Measurements from ENCODE around the gene MIPOL1. TPM values are rescaled to one million over a fixed set of nuclear protein-coding genes. Genes with fewer than 3 reads are reported as not detected.

The MIPOL1 gene
- total and polyA plus RNA-seq, 4 donors: 0.51 to 6.6 (median 1.9) TPM

DNA sequence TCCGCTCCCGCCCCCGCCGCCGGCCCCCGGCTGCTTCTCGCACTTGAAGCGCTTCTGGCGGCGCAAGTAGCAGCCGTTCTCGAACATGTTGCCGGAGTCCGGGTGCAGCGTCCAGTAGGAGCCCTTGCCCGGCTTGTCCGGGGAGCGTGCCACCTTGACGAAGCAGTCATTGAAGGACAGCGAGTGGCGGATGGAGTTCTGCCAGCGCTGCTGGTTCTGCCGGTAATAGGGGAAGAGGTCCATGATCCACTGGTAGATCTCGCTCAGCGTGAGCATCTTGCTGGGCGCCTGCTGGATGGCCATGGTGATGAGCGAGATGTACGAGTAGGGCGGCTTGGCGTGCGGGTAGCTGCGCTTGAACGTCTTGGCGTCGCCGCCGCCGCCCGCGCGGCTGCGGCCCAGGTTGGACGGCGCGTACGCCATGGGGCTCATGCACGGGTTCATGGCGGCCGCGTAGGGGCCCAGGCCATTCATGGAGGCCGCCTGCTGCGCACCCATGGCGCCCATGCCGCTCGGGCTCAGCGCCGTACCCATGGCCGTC lies 394.3 kb downstream of the MIPOL1 start (continued):
- no peak for TF ChIP-seq FOXA1 (IDR thresholded peaks at IDR 0.05)
- no peak for TF ChIP-seq TAF1 (conservative IDR thresholded peaks at IDR 0.05)
- TF ChIP-seq, protein P1, sequence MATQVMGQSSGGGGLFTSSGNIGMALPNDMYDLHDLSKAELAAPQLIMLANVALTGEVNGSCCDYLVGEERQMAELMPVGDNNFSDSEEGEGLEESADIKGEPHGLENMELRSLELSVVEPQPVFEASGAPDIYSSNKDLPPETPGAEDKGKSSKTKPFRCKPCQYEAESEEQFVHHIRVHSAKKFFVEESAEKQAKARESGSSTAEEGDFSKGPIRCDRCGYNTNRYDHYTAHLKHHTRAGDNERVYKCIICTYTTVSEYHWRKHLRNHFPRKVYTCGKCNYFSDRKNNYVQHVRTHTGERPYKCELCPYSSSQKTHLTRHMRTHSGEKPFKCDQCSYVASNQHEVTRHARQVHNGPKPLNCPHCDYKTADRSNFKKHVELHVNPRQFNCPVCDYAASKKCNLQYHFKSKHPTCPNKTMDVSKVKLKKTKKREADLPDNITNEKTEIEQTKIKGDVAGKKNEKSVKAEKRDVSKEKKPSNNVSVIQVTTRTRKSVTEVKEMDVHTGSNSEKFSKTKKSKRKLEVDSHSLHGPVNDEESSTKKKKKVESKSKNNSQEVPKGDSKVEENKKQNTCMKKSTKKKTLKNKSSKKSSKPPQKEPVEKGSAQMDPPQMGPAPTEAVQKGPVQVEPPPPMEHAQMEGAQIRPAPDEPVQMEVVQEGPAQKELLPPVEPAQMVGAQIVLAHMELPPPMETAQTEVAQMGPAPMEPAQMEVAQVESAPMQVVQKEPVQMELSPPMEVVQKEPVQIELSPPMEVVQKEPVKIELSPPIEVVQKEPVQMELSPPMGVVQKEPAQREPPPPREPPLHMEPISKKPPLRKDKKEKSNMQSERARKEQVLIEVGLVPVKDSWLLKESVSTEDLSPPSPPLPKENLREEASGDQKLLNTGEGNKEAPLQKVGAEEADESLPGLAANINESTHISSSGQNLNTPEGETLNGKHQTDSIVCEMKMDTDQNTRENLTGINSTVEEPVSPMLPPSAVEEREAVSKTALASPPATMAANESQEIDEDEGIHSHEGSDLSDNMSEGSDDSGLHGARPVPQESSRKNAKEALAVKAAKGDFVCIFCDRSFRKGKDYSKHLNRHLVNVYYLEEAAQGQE (IDR thresholded peaks at IDR 0.05): no peak
- TF ChIP-seq SP1 (IDR thresholded peaks at IDR 0.05): no peak

DNA sequence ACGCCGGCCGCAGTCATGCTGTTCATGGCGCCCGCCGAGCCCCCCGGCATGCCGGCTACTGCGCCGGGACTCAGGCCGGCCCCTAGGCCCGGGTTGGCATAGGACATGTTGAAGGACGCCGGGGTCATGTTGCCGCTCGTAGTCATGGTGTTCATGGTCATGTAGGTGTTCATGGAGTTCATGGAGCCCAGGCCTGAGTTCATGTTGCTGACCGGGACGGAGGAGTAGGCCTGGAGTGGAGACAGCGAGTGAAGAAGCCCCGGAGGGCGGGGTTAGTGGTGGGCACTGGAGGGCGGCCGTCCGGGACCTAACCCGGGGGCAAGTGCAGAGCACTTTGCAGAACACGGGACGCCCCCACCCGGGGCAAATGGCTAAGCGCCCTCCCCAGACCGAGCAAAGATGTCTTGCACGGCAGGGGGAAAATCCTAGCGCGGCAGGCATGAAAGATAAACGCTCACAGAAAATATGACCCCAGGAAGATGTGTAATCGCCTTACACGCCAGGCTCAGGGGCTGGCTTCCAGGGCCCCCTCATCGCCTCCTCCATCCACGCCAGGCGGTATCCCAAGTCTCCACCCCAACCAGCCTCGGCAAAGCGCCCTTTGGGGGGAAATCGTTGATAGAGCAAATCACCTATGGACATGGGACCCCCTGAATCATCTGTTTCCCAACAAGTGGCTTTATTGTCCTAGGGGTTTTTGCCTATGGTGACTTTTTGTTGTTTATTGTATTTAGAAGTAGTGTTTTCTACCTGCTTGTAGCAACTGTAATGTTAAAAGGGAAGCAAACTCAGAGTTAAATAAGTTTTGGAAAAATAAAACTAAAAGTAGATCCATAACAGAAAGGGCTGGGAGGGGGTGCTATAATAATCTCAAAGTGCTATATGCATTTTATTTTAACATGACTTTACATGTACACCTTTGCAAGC lies 395.0 kb downstream of the MIPOL1 start:
- H3K4me3 ChIP-seq (ENCODE audit: low read depth in 1 of 3, low read length in 3 of 3): peak overlapping the region; percentile 55 to 92 (median 55)
- no peak for DNase-seq (ENCODE audit: low spot score)
- 5% methylated on average over 42 of the region's 42 CpGs for WGBS
- H3K4me1 ChIP-seq (ENCODE audit: control insufficient read depth in 4 of 4, insufficient read depth in 4 of 4, low read length in 3 of 4): peaks cover 0 to 10% (median 2%) of the 10 kb centered on the region in 4 donors
- peak overlapping the region; percentile 49 to 81 for H3K9ac ChIP-seq (ENCODE audit: low read depth in 1 of 2, low read length in 2 of 2)
- peaks cover 0 to 1% (median 0%) of the 10 kb centered on the region in 4 donors for H3K36me3 ChIP-seq (ENCODE audit: control insufficient read depth in 4 of 4, insufficient read depth in 3 of 4, low read depth in 1 of 4, low read length in 3 of 4)
- H3K9me3 ChIP-seq (ENCODE audit: control insufficient read depth in 4 of 4, low read length in 3 of 4): no peaks in the 10 kb centered on the region
- no peaks in the 10 kb centered on the region for H3K27me3 ChIP-seq (ENCODE audit: control insufficient read depth in 4 of 4, insufficient read depth in 4 of 4, low read length in 3 of 4)
- peak overlapping the region; percentile 87 to 94 for H3K27ac ChIP-seq (ENCODE audit: low read depth in 1 of 2, low read length in 2 of 2)
- TF ChIP-seq JUND (IDR thresholded peaks at IDR 0.05): no peak
- TF ChIP-seq RXRA (IDR thresholded peaks at IDR 0.05): peak in 1 of 2 donors; percentile 7

GRCh38 chr14:37593511-37594237 lies 395.9 kb downstream of the MIPOL1 start:
- Histone ChIP-seq H3K27me3 (ENCODE audit: control insufficient read depth in 4 of 4, insufficient read depth in 4 of 4, low read length in 3 of 4) (no peaks in the 10 kb centered on the region), H3K4me1 (ENCODE audit: control insufficient read depth in 4 of 4, insufficient read depth in 4 of 4, low read length in 3 of 4) (peaks cover 0 to 13% (median 4%) of the 10 kb centered on the region in 4 donors), H3K27ac (ENCODE audit: low read depth in 1 of 2, low read length in 2 of 2) (peak overlapping the region; percentile 87 to 94), H3K4me3 (ENCODE audit: low read depth in 1 of 3, low read length in 3 of 3) (peak overlapping the region; percentile 55 to 92 (median 55)), H3K9me3 (ENCODE audit: control insufficient read depth in 4 of 4, low read length in 3 of 4) (no peaks in the 10 kb centered on the region), H3K9ac (ENCODE audit: low read depth in 1 of 2, low read length in 2 of 2) (peak overlapping the region; percentile 49 to 81), H3K36me3 (ENCODE audit: control insufficient read depth in 4 of 4, insufficient read depth in 3 of 4, low read depth in 1 of 4, low read length in 3 of 4) (peaks cover 0 to 1% (median 0%) of the 10 kb centered on the region in 4 donors)
- 6% methylated on average over 14 of the region's 14 CpGs for WGBS
- no peak for DNase-seq (ENCODE audit: low spot score)
- no peak for TF ChIP-seq HNF4A (conservative IDR thresholded peaks at IDR 0.05)
- no peak for TF ChIP-seq HNF4G (IDR thresholded peaks at IDR 0.05)
- TF ChIP-seq EGR1 (IDR thresholded peaks at IDR 0.05; ENCODE audit: low read depth in 2 of 2): no peak
- TF ChIP-seq GABPA (IDR thresholded peaks at IDR 0.05 in 1 of 2, conservative IDR thresholded peaks at IDR 0.05 in 1 of 2): no peak
- TF ChIP-seq, protein P1 (IDR thresholded peaks at IDR 0.05): no peak
- TF ChIP-seq YY1 (IDR thresholded peaks at IDR 0.05): no peak
- no peak for TF ChIP-seq SP1 (IDR thresholded peaks at IDR 0.05)
- no peak for TF ChIP-seq TAF1 (conservative IDR thresholded peaks at IDR 0.05)
- TF ChIP-seq MAX (IDR thresholded peaks at IDR 0.05): no peak
- no peak for TF ChIP-seq RAD21 (IDR thresholded peaks at IDR 0.05)
- TF ChIP-seq ZBTB33 (IDR thresholded peaks at IDR 0.05): no peak
- no peak for TF ChIP-seq RXRA (IDR thresholded peaks at IDR 0.05)
- no peak for TF ChIP-seq FOXA2 (IDR thresholded peaks at IDR 0.05)
- TF ChIP-seq NR2F2 (IDR thresholded peaks at IDR 0.05): no peak
- no peak for TF ChIP-seq FOXA1 (IDR thresholded peaks at IDR 0.05)
